ENCODE data around the gene ATP12A.

ATP12A gene

DNA sequence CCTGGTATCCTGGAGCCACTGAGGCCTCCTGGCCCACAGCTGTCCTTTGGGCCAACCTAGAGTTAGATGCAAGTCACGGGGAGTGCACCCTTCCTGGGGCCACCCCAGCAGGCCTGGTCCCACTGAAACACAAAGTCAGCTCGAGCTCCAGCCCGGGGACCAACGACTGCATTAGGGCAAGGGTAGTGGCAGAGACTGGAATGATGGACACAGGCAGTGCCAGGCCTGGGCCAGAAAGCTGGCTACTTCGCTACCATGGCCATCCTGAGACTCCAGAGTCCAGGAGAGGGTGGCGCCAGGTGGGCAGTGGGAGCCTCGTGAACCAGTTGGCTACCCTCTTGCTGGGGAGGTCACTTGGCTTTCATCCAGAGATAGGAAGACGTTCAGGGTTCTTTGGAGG is 61.6 kb downstream of the ATP12A start:
- H3K9me3 ChIP-seq (ENCODE audit: control insufficient read depth, low read length), result no peaks in the 10 kb centered on the region
- H3K36me3 ChIP-seq (ENCODE audit: control insufficient read depth, insufficient read depth, low read length), result no peaks in the 10 kb centered on the region
- H3K27me3 ChIP-seq (ENCODE audit: control insufficient read depth, insufficient read depth, low read length, poor library complexity, severe bottlenecking), result peaks cover 41% of the 10 kb centered on the region
- no peak overlapping the region for H3K4me3 ChIP-seq (ENCODE audit: insufficient read depth, low read depth, low read length)
- 86 to 91% methylated on average over 8 of the region's 8 CpGs for WGBS, 2 experiments
- H3K4me1 ChIP-seq (ENCODE audit: control insufficient read depth, insufficient read depth, low read length), result peaks cover 10% of the 10 kb centered on the region
- no peak overlapping the region for H3K27ac ChIP-seq (ENCODE audit: insufficient read depth, low read depth, low read length, poor library complexity, severe bottlenecking)

DNA sequence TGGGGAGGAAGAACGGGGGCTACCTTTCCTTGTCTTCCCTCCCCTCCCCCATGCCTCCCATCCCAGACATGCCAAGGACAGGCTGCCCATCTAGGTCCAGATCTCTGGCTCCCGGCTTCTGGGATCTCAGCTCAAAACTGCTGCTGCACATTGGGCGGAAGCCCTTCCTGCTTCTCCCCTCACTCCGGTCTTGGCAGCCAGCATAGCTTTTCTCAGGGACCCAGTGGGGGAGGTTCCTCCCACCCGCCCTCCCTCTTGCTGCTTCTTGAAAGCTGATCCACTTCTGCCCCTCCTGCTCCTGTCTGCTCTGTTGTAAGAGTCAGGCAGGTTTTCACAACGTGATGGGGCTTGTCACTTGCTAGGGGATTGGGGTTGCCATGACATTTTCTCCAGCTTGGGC is 62.1 kb downstream of the ATP12A start:
- H3K9me3 ChIP-seq (ENCODE audit: control insufficient read depth, low read length), result no peaks in the 10 kb centered on the region
- H3K4me1 ChIP-seq (ENCODE audit: control insufficient read depth, insufficient read depth, low read length), result peaks cover 15% of the 10 kb centered on the region
- H3K4me3 ChIP-seq (ENCODE audit: insufficient read depth, low read depth, low read length), result no peak overlapping the region
- 29 to 38% methylated on average over 6 of the region's 6 CpGs for WGBS, 2 experiments
- H3K27me3 ChIP-seq (ENCODE audit: control insufficient read depth, insufficient read depth, low read length, poor library complexity, severe bottlenecking), result peaks cover 46% of the 10 kb centered on the region
- no peaks in the 10 kb centered on the region for H3K36me3 ChIP-seq (ENCODE audit: control insufficient read depth, insufficient read depth, low read length)
- no peak overlapping the region for H3K27ac ChIP-seq (ENCODE audit: insufficient read depth, low read depth, low read length, poor library complexity, severe bottlenecking)

DNA sequence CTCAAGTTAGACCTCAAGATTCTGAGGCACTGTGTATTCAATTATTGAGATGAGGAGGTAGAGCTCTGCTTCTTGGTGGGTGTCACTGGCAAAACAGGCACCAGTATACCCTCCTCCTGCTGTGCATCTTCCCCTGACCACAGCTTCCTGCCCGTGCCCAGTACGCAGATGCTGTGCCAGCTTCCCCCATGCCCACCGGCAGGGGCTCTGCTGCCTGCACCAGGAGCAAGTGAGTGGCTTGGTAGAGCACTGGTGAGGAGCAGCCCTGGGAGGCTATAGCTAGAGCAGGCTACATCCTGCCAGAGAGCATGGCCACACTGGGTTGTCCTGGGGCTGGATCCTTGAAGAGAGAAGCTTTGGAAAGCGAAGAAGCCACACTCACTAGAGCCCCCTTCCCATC is 62.8 kb downstream of the ATP12A start:
- Histone ChIP-seq H3K4me3 (ENCODE audit: insufficient read depth, low read depth, low read length) (no peak overlapping the region), H3K36me3 (ENCODE audit: control insufficient read depth, insufficient read depth, low read length) (no peaks in the 10 kb centered on the region), H3K27me3 (ENCODE audit: control insufficient read depth, insufficient read depth, low read length, poor library complexity, severe bottlenecking) (peaks cover 53% of the 10 kb centered on the region), H3K27ac (ENCODE audit: insufficient read depth, low read depth, low read length, poor library complexity, severe bottlenecking) (no peak overlapping the region), H3K9me3 (ENCODE audit: control insufficient read depth, low read length) (no peaks in the 10 kb centered on the region), H3K4me1 (ENCODE audit: control insufficient read depth, insufficient read depth, low read length) (peaks cover 16% of the 10 kb centered on the region)
- 91 to 95% methylated on average over 4 of the region's 4 CpGs for WGBS, 2 experiments

DNA sequence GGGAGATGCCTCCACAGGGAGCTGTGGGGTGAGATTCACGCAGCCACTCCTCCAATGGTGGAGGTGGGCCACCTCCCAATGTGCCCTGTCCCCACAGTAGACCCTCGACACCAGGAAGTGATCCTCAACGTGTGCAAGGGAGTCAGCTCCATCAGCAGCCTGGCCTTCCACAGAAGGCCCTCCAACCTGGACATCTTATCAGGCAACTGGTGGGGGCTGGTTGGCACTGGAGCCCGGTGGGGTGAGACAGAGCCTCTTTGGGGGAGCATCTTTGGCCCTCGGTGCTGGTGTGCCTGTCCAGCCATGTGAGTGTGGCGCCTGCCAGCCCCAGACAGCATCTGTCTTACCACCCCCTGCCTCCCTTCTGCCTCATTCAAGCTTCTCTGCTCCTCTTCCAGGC is 64.0 kb downstream of the ATP12A start:
- Histone ChIP-seq H3K36me3 (ENCODE audit: control insufficient read depth, insufficient read depth, low read length) (no peaks in the 10 kb centered on the region), H3K4me1 (ENCODE audit: control insufficient read depth, insufficient read depth, low read length) (peaks cover 16% of the 10 kb centered on the region), H3K27me3 (ENCODE audit: control insufficient read depth, insufficient read depth, low read length, poor library complexity, severe bottlenecking) (peaks cover 65% of the 10 kb centered on the region), H3K27ac (ENCODE audit: insufficient read depth, low read depth, low read length, poor library complexity, severe bottlenecking) (no peak overlapping the region), H3K9me3 (ENCODE audit: control insufficient read depth, low read length) (no peaks in the 10 kb centered on the region), H3K4me3 (ENCODE audit: insufficient read depth, low read depth, low read length) (no peak overlapping the region)
- 90 to 91% methylated on average over 6 of the region's 6 CpGs for WGBS, 2 experiments

DNA sequence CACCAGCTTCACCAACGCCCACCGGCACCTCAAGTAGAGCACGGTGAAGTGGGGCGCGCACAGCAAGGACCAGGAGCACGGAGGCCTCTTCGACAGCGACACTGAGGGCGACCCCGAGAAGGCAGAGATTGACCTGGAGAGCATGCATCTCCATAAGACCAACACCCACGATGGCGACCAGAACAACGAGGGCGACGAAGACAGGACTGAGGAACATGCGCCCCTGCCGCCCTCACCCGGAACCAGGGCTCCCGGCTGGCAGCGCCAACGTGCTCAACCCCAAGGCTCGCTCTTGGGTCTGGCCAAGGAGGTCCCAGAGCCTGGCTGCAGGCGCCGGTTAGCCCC is 65.3 kb downstream of the ATP12A start:
- Histone ChIP-seq H3K4me1 (ENCODE audit: control insufficient read depth, insufficient read depth, low read length) (peaks cover 16% of the 10 kb centered on the region), H3K27ac (ENCODE audit: insufficient read depth, low read depth, low read length, poor library complexity, severe bottlenecking) (no peak overlapping the region), H3K36me3 (ENCODE audit: control insufficient read depth, insufficient read depth, low read length) (no peaks in the 10 kb centered on the region), H3K4me3 (ENCODE audit: insufficient read depth, low read depth, low read length) (no peak overlapping the region), H3K9me3 (ENCODE audit: control insufficient read depth, low read length) (no peaks in the 10 kb centered on the region), H3K27me3 (ENCODE audit: control insufficient read depth, insufficient read depth, low read length, poor library complexity, severe bottlenecking) (peaks cover 77% of the 10 kb centered on the region)
- 77 to 78% methylated on average over 24 of the region's 24 CpGs for WGBS, 2 experiments

DNA sequence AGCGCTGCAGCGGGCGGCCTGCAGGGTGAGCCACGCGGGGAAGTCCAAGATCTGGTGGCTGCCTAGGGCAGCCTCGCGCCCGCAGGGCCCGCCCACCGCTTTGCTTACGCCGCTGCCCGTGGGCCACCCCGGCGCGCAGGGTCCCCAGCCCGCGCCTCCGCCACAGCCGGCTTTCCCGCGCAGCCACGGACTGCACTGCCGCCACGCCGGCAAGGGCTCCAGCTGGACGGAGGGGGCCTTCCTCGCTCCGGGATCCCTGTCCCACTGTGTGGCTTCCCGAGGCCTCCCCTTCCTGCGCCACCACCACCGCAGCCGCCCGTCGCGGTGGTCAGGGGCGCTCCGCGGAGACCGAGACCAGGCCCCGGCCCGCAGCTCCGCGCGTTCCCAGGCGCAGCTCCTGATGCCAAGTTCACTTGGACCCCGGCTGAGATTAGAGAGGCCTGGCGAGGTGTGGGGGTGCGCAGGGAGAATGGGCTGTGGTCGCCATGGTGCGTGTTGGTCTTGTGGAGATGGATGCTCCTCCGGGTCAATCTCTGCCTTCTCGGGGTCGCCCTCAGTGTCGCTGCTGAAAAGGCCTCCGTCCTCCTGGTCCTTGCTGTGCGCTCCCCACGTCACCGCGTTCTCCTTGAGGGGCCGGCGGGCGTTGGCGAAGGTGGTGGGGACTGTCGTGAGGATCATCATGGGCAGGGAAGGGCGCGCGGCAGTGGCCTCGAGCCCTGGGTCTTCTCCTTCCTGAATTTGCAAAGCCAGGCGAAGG is 65.8 kb downstream of the ATP12A start:
- peak overlapping the region; percentile 24 for H3K4me3 ChIP-seq (ENCODE audit: insufficient read depth, low read depth, low read length)
- WGBS, 2 experiments, result 9 to 10% methylated on average over 70 of the region's 70 CpGs
- H3K9me3 ChIP-seq (ENCODE audit: control insufficient read depth, low read length), result no peaks in the 10 kb centered on the region
- H3K36me3 ChIP-seq (ENCODE audit: control insufficient read depth, insufficient read depth, low read length), result no peaks in the 10 kb centered on the region
- peaks cover 81% of the 10 kb centered on the region for H3K27me3 ChIP-seq (ENCODE audit: control insufficient read depth, insufficient read depth, low read length, poor library complexity, severe bottlenecking)
- H3K4me1 ChIP-seq (ENCODE audit: control insufficient read depth, insufficient read depth, low read length), result peaks cover 16% of the 10 kb centered on the region
- H3K27ac ChIP-seq (ENCODE audit: insufficient read depth, low read depth, low read length, poor library complexity, severe bottlenecking), result no peak overlapping the region

DNA sequence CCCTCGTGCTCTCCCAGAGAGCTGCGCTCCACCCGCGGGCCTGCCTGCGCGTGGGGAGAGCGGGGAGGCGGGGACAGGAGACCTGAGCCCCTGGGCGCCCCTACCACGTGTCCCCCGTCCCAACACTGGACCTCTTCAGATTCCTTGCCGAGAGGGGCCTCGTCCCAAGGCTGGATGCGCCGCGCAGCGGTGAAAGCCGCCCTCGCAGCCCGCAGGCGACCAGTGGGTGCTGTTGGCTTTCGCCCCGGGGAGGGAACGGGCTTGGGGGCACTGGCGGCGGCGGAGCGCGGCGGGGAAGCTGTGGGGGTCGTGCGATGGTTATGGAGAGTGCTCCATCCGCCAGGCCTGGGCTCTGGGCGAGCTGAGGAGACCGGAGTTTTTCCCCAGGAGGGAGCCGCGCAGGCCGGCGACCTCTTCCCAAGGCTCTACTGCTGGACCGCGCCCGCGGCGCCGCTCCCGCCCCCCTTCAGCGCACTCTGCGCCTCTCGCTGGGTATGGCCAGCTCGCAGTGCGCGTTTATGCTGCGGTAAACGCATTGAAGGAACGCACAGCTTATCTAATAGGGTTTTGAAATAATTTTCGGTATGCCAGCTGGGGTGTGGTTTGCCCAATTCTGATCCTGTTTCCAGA is 66.5 kb downstream of the ATP12A start:
- Histone ChIP-seq H3K4me3 (ENCODE audit: insufficient read depth, low read depth, low read length) (peak overlapping the region; percentile 24), H3K4me1 (ENCODE audit: control insufficient read depth, insufficient read depth, low read length) (peaks cover 14% of the 10 kb centered on the region), H3K9me3 (ENCODE audit: control insufficient read depth, low read length) (no peaks in the 10 kb centered on the region), H3K36me3 (ENCODE audit: control insufficient read depth, insufficient read depth, low read length) (no peaks in the 10 kb centered on the region), H3K27me3 (ENCODE audit: control insufficient read depth, insufficient read depth, low read length, poor library complexity, severe bottlenecking) (peaks cover 81% of the 10 kb centered on the region), H3K27ac (ENCODE audit: insufficient read depth, low read depth, low read length, poor library complexity, severe bottlenecking) (no peak overlapping the region)
- WGBS, 2 experiments, result 1% methylated on average over 56 of the region's 56 CpGs

DNA sequence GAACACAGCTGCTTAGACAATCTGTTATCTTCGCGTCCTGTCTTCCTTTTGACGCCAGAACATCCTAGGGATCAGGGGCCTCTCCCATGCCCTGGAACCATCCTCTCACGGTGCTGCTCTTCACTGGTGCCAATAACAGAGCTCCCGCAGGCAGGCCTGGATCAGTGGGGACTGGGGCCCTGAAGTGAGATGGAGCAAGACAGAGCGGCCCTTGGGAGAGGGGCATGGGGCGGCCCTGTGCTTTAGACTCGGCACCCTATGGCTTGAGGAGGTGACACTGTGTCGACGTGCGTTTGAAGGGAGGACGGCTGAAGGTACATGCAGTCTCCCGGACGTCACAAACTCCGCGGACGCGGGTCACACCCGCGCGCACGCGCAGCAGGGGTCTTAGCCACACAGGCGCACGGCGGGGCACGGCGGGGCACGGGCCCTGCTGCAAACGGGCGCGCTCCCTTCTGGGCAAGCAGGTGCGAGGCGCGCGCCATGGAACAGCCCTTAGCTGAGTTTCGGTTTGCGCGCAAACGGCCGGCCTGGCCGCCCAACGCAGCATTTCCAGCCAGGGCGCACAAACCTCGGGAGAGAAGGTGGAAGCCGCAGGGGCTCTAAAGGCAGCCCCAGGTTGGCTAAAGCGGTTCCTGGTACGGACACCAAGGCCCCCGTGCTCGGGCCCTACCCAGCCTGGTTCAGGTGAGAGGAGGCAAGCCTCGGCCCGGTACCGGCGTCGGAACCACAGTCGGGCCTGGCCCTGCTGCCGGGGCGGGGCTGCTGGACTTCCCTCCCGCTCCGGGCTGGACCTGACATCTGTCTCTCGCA is 67.2 kb downstream of the ATP12A start:
- 2% methylated on average over 61 of the region's 61 CpGs for WGBS, 2 experiments
- peak overlapping the region; percentile 24 for H3K4me3 ChIP-seq (ENCODE audit: insufficient read depth, low read depth, low read length)
- no peaks in the 10 kb centered on the region for H3K36me3 ChIP-seq (ENCODE audit: control insufficient read depth, insufficient read depth, low read length)
- no peaks in the 10 kb centered on the region for H3K9me3 ChIP-seq (ENCODE audit: control insufficient read depth, low read length)
- H3K4me1 ChIP-seq (ENCODE audit: control insufficient read depth, insufficient read depth, low read length), result peaks cover 9% of the 10 kb centered on the region
- no peak overlapping the region for H3K27ac ChIP-seq (ENCODE audit: insufficient read depth, low read depth, low read length, poor library complexity, severe bottlenecking)
- peaks cover 81% of the 10 kb centered on the region for H3K27me3 ChIP-seq (ENCODE audit: control insufficient read depth, insufficient read depth, low read length, poor library complexity, severe bottlenecking)

DNA sequence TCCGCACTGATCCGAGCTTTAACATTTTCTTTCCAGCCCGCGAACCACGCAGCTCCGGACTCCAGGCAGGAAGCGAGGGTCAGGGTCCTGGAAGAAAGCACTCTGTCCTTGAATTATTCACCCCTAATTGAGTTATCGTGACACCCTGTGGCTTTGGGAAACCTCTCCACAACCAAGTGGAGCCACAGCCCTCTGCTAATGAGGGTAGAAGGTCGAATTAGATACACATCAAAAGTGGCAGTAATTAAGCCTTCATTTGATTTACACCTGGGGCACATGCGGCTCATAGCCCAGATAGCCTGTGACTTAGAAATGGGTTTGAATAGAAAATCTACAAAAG is 67.8 kb downstream of the ATP12A start:
- WGBS, 2 experiments, result 9 to 10% methylated on average over 10 of the region's 10 CpGs
- Histone ChIP-seq H3K4me1 (ENCODE audit: control insufficient read depth, insufficient read depth, low read length) (peaks cover 6% of the 10 kb centered on the region), H3K9me3 (ENCODE audit: control insufficient read depth, low read length) (no peaks in the 10 kb centered on the region), H3K27ac (ENCODE audit: insufficient read depth, low read depth, low read length, poor library complexity, severe bottlenecking) (no peak overlapping the region), H3K27me3 (ENCODE audit: control insufficient read depth, insufficient read depth, low read length, poor library complexity, severe bottlenecking) (peaks cover 78% of the 10 kb centered on the region), H3K4me3 (ENCODE audit: insufficient read depth, low read depth, low read length) (peak overlapping the region; percentile 24), H3K36me3 (ENCODE audit: control insufficient read depth, insufficient read depth, low read length) (no peaks in the 10 kb centered on the region)

DNA sequence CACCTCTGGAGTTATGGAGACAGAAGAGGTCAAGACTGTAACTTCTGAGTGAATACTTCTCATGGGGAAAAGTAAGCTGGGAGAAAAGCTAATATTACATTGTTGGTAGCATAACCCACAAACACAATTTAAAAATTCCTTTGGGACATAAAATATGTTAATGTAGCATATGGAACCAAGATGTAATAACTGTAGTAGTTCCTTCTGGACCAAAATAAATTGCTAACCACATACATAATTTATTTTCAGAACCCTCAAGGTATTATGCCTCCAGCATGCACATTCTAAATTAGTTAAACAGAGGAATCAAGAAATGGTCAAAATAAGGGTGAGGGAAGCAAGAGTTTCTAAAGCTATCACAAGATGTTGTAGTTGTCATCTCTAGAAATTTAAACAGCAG is 79.0 kb downstream of the ATP12A start:
- Histone ChIP-seq H3K4me1 (ENCODE audit: control insufficient read depth, insufficient read depth, low read length) (no peaks in the 10 kb centered on the region), H3K27me3 (ENCODE audit: control insufficient read depth, insufficient read depth, low read length, poor library complexity, severe bottlenecking) (no peaks in the 10 kb centered on the region), H3K9me3 (ENCODE audit: control insufficient read depth, low read length) (no peaks in the 10 kb centered on the region), H3K27ac (ENCODE audit: insufficient read depth, low read depth, low read length, poor library complexity, severe bottlenecking) (no peak overlapping the region), H3K36me3 (ENCODE audit: control insufficient read depth, insufficient read depth, low read length) (no peaks in the 10 kb centered on the region), H3K4me3 (ENCODE audit: insufficient read depth, low read depth, low read length) (no peak overlapping the region)

Measured in ectodermal cell (in vitro differentiated cells).